Caco-2 (cell line): Measurements from ENCODE around the gene TKTL1. TPM values are rescaled to one million over a fixed set of nuclear protein-coding genes. Genes with fewer than 3 reads are reported as not detected.

Experiments used
- BruUV-seq: library from RNA; stranded (reverse); fragments of 400-500 nt; replicated peaks from 2 replicates; lab custom pipeline; 2021; lab: Mats Ljungman, UMichigan
- CTCF ChIA-PET: fragments of 300-600 bp; sonication (Branson Sonifier 250); formaldehyde crosslinking; loops from one replicate; lab custom pipeline; 2022; ENCODE audit warnings: antibody characterized with exemption; lab: Charles Lee
- POLR2A ChIA-PET: fragments of 300-600 bp; sonication (Branson Sonifier 250); formaldehyde crosslinking; loops from one replicate; lab custom pipeline; 2022; ENCODE audit warnings: antibody characterized with exemption; lab: Charles Lee
- DNase-seq, 2 experiments: peaks; one replicate each; pipeline versions ENCODE4 v3.0.0 to v3.0.0-alpha.2; 2020 to 2022
- H3K27me3 ChIP-seq: replicated peaks from 2 replicates; pipeline ENCODE4 v1.6.0; 2011; ENCODE audit warnings: low read length; ENCODE audit not compliant: control insufficient read depth, insufficient read depth
- H3K36me3 ChIP-seq: 2 replicates; pipeline ENCODE4 v1.5.1; 2011; ENCODE audit warnings: low read length; ENCODE audit not compliant: control insufficient read depth, insufficient read depth
- H3K4me1 ChIP-seq: fragments of 250-450 bp; sonication (Bioruptor Pico); 2 replicates; pipeline ENCODE4 v1.5.1; 2020; ENCODE audit warnings: mild to moderate bottlenecking
- H3K4me3 ChIP-seq: 2 replicates; pipeline ENCODE4 v1.5.1; 2011; ENCODE audit warnings: low read depth, mild to moderate bottlenecking, control low read depth, low read length
- H3K9me3 ChIP-seq: fragments of 250-450 bp; sonication (Bioruptor Pico); 2 replicates; pipeline ENCODE4 v1.5.1; 2020; ENCODE audit warnings: mild to moderate bottlenecking, moderate library complexity
- H3K27ac Mint-ChIP-seq: one replicate; pipeline ENCODE4 v1.8.0; 2022; ENCODE audit warnings: mixed read lengths; ENCODE audit not compliant: unreplicated experiment
- H3K27me3 Mint-ChIP-seq: one replicate; pipeline ENCODE4 v1.8.0; 2022; ENCODE audit warnings: mixed read lengths; ENCODE audit not compliant: insufficient read depth, unreplicated experiment
- H3K36me3 Mint-ChIP-seq: one replicate; pipeline ENCODE4 v1.8.0; 2022; ENCODE audit warnings: mild to moderate bottlenecking, mixed read lengths; ENCODE audit not compliant: insufficient read depth, unreplicated experiment
- H3K4me1 Mint-ChIP-seq: one replicate; pipeline ENCODE4 v1.8.0; 2022; ENCODE audit warnings: low read depth, mixed read lengths; ENCODE audit not compliant: unreplicated experiment
- H3K4me3 Mint-ChIP-seq: one replicate; pipeline ENCODE4 v1.8.0; 2022; ENCODE audit warnings: mild to moderate bottlenecking, moderate library complexity, mixed read lengths; ENCODE audit not compliant: unreplicated experiment
- H3K9me3 Mint-ChIP-seq: one replicate; pipeline ENCODE4 v1.8.0; 2022; ENCODE audit warnings: mixed read lengths; ENCODE audit not compliant: unreplicated experiment
- CTCF ChIP-seq, 2 experiments: fragments of 200-600 bp in 1 of 2; IDR thresholded peaks; 1 replicate in 1 of 2; 2 replicates in 1 of 2; pipeline versions ENCODE4 v1.5.1 to v1.8.0; 2011 to 2022; ENCODE audit warnings: antibody characterized with exemption in 1 of 2, control low read depth in 1 of 2, inconsistent platforms in 1 of 2, low read depth in 1 of 2, low read length in 1 of 2, mild to moderate bottlenecking in 1 of 2, moderate library complexity in 1 of 2; ENCODE audit not compliant: insufficient read depth in 1 of 2, severe bottlenecking in 1 of 2, unreplicated experiment in 1 of 2
- intact Hi-C: fragments of 100-400 bp; cut with micrococcal nuclease; formaldehyde crosslinking; loops from one replicate; pipeline ENCODE4 v1.10.0; 2022; ENCODE audit not compliant: unreplicated experiment
- total RNA-seq: library from RNA; stranded (reverse); gene quantifications from 2 replicates; pipeline ENCODE4 v1.2.3, GENCODE V29; 2022

TKTL1 gene
- total RNA-seq, 1 experiment from 2014 or later: not detected

- H3K9me3 Mint-ChIP-seq: no peaks in the 10 kb centered on the region
- TF ChIP-seq CTCF (IDR thresholded peaks at IDR 0.05; ENCODE audit: insufficient read depth in 1 of 2, low read depth in 1 of 2, low read length in 1 of 2, severe bottlenecking in 1 of 2, unreplicated experiment in 1 of 2): no peak
- no peaks in the 10 kb centered on the region for H3K4me1 ChIP-seq
- no peaks in the 10 kb centered on the region for H3K4me1 Mint-ChIP-seq
- intact Hi-C loops: no loop called here
- H3K4me3 Mint-ChIP-seq: no peak overlapping the region
- peaks cover 2% of the 10 kb centered on the region for H3K36me3 ChIP-seq
- H3K36me3 Mint-ChIP-seq: peaks cover 84% of the 10 kb centered on the region
- BruUV-seq: no TSS peak
- no peaks in the 10 kb centered on the region for H3K9me3 ChIP-seq
- no peak for DNase-seq
- no peaks in the 10 kb centered on the region for H3K27me3 Mint-ChIP-seq
- H3K4me3 ChIP-seq: no peak overlapping the region
- CTCF ChIA-PET: no interaction called here
- H3K27ac Mint-ChIP-seq: no peak overlapping the region
- no peaks in the 10 kb centered on the region for H3K27me3 ChIP-seq
- POLR2A ChIA-PET: no interaction called here
These were observed 56.4 kb downstream of the TKTL1 start for GRCh38 chrX:154352012-154352401.

- TSS peak; percentile 40 for BruUV-seq
- DNase-seq: no peak
- H3K27ac Mint-ChIP-seq: no peak overlapping the region
- no peak overlapping the region for H3K4me3 Mint-ChIP-seq
- H3K9me3 ChIP-seq: no peaks in the 10 kb centered on the region
- ChIA-PET POLR2A (no interaction called here), CTCF (no interaction called here)
- no peaks in the 10 kb centered on the region for H3K4me1 ChIP-seq
- TF ChIP-seq CTCF (IDR thresholded peaks at IDR 0.05; ENCODE audit: insufficient read depth in 1 of 2, low read depth in 1 of 2, low read length in 1 of 2, severe bottlenecking in 1 of 2, unreplicated experiment in 1 of 2): no peak
- H3K27me3 ChIP-seq: no peaks in the 10 kb centered on the region
- intact Hi-C loops: no loop called here
- H3K36me3 Mint-ChIP-seq: peaks cover 84% of the 10 kb centered on the region
- H3K9me3 Mint-ChIP-seq: no peaks in the 10 kb centered on the region
- H3K4me3 ChIP-seq: no peak overlapping the region
- H3K4me1 Mint-ChIP-seq: no peaks in the 10 kb centered on the region
- peaks cover 2% of the 10 kb centered on the region for H3K36me3 ChIP-seq
- no peaks in the 10 kb centered on the region for H3K27me3 Mint-ChIP-seq
These were observed 56.9 kb downstream of the TKTL1 start for GRCh38 chrX:154352466-154352865.

GRCh38 chrX:154353172-154353843 lies 57.7 kb downstream of the TKTL1 start:
- H3K4me3 Mint-ChIP-seq: no peak overlapping the region
- H3K36me3 Mint-ChIP-seq: peaks cover 84% of the 10 kb centered on the region
- H3K4me1 Mint-ChIP-seq: no peaks in the 10 kb centered on the region
- H3K27ac Mint-ChIP-seq: no peak overlapping the region
- Histone ChIP-seq H3K27me3 (no peaks in the 10 kb centered on the region), H3K4me3 (no peak overlapping the region), H3K4me1 (no peaks in the 10 kb centered on the region), H3K36me3 (peaks cover 2% of the 10 kb centered on the region), H3K9me3 (no peaks in the 10 kb centered on the region)
- ChIA-PET POLR2A (no interaction called here), CTCF (no interaction called here)
- intact Hi-C loops: no loop called here
- no peak for DNase-seq
- BruUV-seq: no TSS peak
- no peaks in the 10 kb centered on the region for H3K27me3 Mint-ChIP-seq
- TF ChIP-seq CTCF (IDR thresholded peaks at IDR 0.05; ENCODE audit: insufficient read depth in 1 of 2, low read depth in 1 of 2, low read length in 1 of 2, severe bottlenecking in 1 of 2, unreplicated experiment in 1 of 2): no peak
- no peaks in the 10 kb centered on the region for H3K9me3 Mint-ChIP-seq
